Measurements from ENCODE around the gene WDR45B.

GRCh38 chr17:82582709-82583108 is 65.5 kb downstream of the WDR45B start:
- TF ChIP-seq EZH2 (IDR thresholded peaks at IDR 0.05) (no peak), POLR2AphosphoS5 (IDR thresholded peaks at IDR 0.05; ENCODE audit: borderline replicate concordance, low read depth, low read length) (no peak), FOXP2 (optimal IDR thresholded peaks at IDR 0.05; ENCODE audit: control extremely low read depth, extremely low read length, insufficient read depth) (no peak)
